ENCODE measurements around the gene MYO1E.
"Not testable (repeated sequence)": the region's sequence is repeated elsewhere in the genome, so short reads cannot be mapped to it uniquely, and the experiment has no call there.

The MYO1E gene

DNA sequence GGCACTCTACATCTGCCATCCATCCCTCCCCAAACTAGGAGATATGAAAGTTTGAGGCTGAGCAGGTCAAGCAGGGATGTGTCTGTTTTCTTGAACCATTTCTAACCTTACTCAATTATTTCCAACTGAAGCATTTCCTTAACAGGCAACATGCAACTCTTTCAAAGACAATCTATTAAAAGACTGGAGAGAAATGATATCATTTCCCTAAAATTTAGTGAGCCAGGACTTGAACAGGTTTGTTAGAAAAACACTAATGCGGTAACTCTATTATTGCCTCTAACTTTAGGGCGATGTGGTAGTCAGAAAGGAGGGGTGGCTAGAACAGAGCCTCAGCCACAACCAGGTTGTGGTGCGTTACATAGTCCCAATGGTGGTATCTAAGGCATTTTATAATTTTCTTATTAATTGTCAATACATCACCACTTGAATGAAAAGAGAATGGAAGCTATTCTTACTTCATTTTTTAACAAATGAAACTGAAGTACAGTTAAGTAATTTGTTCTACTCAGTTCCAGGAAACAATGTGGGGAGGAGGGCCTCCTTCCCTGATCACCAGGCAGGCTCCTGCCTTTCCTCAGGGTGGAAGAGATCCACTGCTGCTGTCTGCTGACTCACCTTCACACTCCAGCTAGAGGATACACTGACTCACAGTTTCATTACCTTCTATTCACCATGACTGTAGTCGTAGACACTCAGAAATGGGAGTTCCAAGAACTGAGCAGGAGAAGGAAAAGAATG is 22.8 kb downstream of the MYO1E start:
- no peak for DNase-seq

DNA sequence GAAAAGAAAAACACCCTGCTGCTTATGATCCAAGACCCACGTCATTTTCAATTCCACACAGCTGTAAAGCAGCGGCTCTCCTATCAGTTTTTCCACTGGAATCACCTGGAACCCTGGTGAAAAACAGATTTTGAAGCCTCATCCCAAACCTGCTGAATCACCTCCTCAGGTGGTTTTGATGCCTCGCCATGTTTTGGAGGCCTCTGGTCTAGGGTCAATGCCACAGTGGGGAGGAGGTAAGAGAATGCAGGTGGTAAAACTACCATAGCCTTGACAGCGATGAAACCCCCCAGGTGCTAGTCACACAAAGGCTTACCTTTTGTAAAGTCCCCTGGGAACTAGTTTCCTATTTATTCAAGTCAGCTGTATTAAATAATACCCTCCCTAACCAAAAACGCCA is 24.8 kb downstream of the MYO1E start:
- DNase-seq = no peak

GRCh38 chr15:59346951-59347350 is 25.7 kb downstream of the MYO1E start:
- DNase-seq = no peak

DNA sequence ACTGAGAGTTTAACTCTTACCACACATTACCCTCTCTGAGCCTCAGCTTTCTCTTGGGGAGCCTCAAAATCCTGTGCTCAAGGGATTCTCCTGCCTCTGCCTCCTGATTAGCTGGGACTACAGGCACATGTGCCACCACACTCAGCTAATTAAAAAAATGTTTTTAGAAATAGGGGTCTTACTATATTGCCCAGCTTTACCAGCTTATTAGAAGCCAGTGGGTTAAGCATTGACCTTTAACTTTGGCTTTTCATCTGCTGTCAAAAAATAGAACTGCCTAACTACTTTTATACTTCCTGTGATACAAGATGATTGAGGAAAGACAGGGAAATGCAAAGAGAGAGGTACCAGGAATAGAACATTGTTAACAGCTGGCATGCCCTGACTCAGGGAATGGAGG is 27.3 kb downstream of the MYO1E start:
- no peak for DNase-seq

- no peak for DNase-seq
Observed at GRCh38 chr15:59344311-59344710, 28.4 kb downstream of the MYO1E start.

GRCh38 chr15:59340325-59340724 is 32.3 kb downstream of the MYO1E start:
- DNase-seq = no peak

DNA sequence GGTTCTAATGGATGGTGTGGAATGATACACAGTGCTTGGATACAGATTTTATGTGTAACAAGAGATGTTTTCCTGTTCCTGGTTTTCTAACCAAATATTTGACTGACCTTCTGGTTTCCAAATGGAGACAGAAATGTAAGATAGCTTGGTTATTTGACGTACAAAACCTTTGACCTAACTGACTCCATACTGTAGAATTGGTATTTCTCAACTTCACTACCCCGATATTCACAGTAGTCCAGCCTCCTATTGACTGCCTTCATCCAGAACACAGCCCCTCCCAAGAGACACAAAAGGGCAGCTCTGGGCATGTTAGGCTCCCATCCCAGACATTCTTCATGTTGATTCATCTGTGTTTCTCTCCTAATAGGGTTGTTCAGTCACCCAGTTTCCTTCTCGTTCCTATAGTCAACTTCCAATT is 33.4 kb downstream of the MYO1E start:
- no peak for DNase-seq

DNA sequence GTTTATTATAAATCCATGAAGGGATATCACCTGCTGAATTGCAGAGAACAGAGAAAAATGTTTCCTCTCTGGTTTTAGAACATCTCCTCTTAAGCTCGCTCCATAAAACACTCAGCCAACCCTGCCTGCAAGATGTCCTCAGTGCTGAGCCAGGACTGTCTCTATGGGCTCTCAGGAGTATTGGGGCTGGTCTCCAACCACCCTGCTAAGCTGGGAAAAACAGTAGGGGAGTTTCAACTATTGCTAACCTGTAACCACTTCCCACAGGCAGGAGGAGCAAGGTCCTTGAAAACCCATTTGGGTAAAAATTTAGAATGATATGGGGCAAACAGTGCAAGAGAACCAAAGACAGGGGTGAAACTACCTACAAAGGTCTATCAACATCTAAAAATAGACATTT is 34.3 kb downstream of the MYO1E start:
- no peak for DNase-seq

- not testable (repeated sequence) for DNase-seq
Observed at GRCh38 chr15:59336725-59337124, 35.9 kb downstream of the MYO1E start.

- DNase-seq = no peak
Observed at GRCh38 chr15:59335207-59335786, 37.4 kb downstream of the MYO1E start.

- no peak for DNase-seq
Observed at GRCh38 chr15:59334076-59334415, 38.6 kb downstream of the MYO1E start.

DNA sequence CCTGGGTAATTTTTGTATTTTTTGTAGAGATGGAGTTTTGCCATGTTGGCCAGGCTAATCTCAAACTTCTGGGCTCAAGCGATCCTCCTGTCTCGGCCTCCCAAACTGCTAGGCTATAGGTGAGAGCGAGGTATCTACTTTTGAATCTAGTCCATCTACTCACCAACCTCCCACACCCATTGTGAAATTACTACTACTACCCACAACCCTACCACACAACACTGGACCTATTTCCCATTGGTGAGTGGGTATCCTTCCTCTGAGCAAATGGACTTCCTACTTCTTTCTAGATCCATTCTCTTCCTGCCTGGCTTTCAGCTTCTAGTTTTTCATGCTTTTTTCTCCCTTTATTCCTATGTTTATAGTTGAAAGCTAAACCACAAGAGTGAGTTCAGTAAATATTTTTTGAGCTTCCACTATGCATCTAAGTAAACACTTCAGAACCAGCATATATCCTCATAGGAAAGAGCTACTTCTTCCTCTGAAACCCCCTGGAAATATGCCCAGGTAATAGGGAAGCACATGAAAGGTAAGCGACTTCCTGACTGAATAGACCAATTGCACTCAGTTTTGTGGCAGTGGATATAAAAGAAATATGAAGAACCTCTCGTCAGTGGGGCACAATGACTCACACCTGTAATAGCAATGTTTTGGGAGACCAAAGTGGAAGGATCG is 39.1 kb downstream of the MYO1E start:
- no peak for DNase-seq

GRCh38 chr15:59332009-59332408 is 40.7 kb downstream of the MYO1E start:
- no peak for DNase-seq

DNA sequence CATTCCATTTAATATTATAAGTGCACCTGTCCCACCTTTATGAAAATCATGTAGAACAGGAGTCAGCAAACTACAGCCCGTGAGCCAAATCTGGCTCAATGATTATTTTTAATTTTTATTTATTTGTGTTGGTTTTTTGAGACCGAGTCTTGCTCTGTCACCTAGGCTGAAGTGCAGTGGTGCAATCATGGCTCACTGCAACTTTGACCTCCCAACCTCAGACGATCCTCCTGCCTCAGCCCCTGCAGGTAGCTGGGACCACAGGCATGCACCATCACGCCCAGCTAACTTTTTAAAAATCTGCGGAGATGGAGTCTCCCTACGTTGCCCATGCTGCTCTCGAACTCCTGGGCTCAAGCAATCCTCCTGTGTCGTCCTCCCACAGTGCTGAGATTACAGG is 42.0 kb downstream of the MYO1E start:
- no peak for DNase-seq

GRCh38 chr15:59329570-59330350 is 42.9 kb downstream of the MYO1E start:
- DNase-seq = no peak

DNA sequence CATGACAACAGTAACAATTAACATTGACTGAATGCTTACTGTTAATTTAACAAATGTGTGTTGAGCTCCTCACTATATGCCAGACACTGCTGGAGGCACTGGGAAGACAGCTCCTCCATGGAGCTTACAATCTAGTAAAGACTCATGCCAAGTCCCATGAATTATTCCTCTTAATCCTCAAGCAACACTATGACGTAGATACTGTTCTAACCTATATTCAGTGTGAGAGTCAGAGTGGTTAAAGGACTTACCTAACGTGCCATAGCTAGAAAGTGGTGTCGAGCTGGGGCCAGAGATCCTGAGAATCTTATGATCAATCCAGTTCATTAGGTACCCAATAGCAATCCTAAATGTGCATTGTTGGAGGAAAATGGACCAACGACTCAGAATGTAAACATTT is 43.6 kb downstream of the MYO1E start:
- DNase-seq = no peak

- no peak for DNase-seq
Observed at GRCh38 chr15:59327942-59328341, 44.7 kb downstream of the MYO1E start.

DNA sequence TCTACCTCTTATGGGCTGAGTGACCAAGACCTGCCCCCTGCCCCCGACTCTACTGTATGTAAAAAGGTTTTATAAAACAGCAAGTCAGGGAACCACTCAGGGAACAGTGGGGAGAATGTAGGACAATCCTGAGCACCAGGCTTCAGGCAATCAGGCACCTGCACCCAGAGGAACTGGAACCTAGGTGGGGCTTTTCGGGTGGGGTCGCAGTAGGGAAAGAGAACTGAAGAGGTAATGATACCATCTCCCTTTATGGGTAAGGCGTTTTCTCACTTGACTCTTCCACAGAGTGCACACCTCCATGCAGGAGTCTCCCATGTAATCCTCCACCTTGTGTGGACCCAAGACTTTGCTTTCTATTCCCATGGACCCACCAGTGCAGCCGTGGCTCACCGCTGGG is 45.8 kb downstream of the MYO1E start:
- no peak for DNase-seq

DNA sequence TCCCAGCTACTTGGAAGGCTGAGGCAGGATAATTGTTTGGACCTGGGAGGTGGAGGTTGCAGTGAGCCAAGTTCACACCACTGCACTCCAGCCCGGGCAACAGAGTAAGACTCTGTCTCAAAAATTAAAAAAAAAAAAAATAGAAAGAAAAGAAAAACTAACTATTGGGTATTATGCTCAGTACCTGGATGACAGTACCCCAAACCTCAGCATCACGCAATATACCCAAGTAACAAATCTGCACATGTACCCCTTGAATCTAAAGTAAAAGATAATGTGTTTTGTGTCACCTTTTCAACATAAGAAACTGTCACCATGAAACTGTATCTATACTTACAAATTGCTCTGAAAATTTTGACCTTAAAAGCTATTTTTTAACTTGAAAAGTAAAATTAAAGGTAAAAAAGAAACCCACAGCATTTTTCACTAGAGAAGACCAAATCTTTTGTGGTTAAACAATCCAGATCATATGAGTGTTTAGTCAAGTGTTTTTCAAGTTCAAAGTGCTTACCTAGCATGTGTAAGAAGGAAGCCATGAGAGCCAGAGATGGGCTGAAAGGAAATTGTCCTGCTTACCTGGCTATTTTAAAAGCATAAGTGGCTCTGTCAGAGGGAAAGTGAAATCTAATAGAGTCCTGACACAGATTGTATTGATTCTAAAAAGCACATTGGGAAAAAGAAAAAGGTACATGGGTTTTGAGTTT is 50.5 kb downstream of the MYO1E start:
- no peak for DNase-seq

DNA sequence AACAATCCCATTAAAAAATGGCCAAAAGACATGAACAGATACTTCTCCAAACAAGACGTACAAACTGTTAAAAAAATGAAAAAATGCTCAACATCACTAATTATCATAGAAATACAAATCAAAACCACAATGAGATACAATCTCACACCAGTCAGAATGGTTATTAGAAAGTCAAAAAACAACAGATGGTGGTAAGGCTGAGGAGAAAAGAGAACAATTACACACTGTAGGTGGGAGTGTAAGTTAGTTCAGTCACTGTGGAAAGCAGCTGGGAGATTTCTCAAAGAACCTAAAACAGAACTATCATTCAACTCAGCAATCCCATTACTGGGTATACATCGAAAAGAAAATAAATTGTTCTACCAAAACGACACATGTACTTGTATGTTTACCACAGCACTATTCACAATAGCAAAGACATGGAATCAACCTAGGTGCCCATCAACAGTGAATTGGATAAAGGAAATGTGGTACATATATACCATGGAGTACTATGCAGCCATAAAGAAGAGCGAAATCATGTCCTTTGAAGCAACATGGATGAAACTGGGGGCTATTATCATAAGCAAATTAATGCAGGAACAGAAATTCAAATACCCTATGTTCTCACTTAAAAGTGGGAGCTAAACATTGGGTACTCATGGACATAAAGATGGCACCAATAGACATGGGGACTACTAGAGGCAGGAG is 51.5 kb downstream of the MYO1E start:
- no peak for DNase-seq

DNA sequence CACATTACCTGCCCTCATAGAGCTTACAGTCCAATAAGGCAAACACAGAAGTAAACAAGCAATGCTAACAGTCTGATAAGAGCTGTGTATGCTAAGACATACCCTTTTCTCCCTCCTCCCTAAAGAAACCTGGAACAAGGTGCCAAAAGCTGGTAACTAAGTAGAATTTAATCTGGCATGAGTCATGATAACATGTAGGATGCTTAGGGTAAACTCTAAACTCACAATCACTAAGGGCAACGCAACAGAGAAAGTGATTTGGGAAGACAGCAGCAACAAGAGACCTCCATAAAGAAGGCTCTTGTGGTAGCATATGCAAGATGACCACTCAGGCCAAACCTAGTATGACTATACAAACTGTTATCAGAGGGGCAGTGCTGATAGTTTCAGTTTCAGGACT is 55.5 kb downstream of the MYO1E start:
- no peak for DNase-seq

GRCh38 chr15:59315914-59316451 is 56.7 kb downstream of the MYO1E start:
- DNase-seq = peak; percentile 17

Data from COR-L47 (cell line).